Natural killer cell (primary cell): ENCODE data around the gene TAS2R46. TPM values are rescaled to one million over a fixed set of nuclear protein-coding genes. Genes with fewer than 3 reads are reported as not detected.
"Not testable (repeated sequence)": the region's sequence is repeated elsewhere in the genome, so short reads cannot be mapped to it uniquely, and the experiment has no call there.

Source experiments
- ATAC-seq, 3 donors: fragments of 150-1000 bp in 2 of 3; fragments of 200-7000 bp in 1 of 3; cut with Tn5 transposase; 1 replicate in 1 of 3; 2 replicates in 2 of 3; pipeline ENCODE4 v1.10.0; 2021; ENCODE audit warnings: mild to moderate bottlenecking in 2 of 3, moderate library complexity in 2 of 3
- DNase-seq, 2 donors: peaks; one replicate each; pipeline versions ENCODE4 v3.0.0 to v3.0.0-alpha.2; 2013 to 2021; ENCODE audit warnings: mixed read lengths in 1 of 2
- H3K27ac ChIP-seq: one replicate; pipeline ENCODE4 v1.5.1; 2013; ENCODE audit warnings: mild to moderate bottlenecking, low read length
- H3K27me3 ChIP-seq: one replicate; pipeline ENCODE4 v1.6.1; 2013; ENCODE audit warnings: low read length; ENCODE audit not compliant: control insufficient read depth, insufficient read depth
- H3K36me3 ChIP-seq: one replicate; pipeline ENCODE4 v1.6.1; 2013; ENCODE audit warnings: low read length; ENCODE audit not compliant: control insufficient read depth, insufficient read depth
- H3K4me1 ChIP-seq: one replicate; pipeline ENCODE4 v1.6.1; 2013; ENCODE audit warnings: low read length; ENCODE audit not compliant: control insufficient read depth, insufficient read depth
- H3K4me3 ChIP-seq: one replicate; pipeline ENCODE4 v1.5.1; 2013; ENCODE audit warnings: low read length
- H3K9me3 ChIP-seq: one replicate; pipeline ENCODE4 v1.6.1; 2013; ENCODE audit warnings: low read length; ENCODE audit not compliant: control insufficient read depth, insufficient read depth
- H3K27ac Mint-ChIP-seq, 2 donors: one replicate each; pipeline ENCODE4 v1.8.0; 2022; ENCODE audit warnings: mild to moderate bottlenecking in 2 of 2, mixed read lengths in 2 of 2, moderate library complexity in 1 of 2
- H3K27me3 Mint-ChIP-seq, 2 donors: one replicate each; pipeline ENCODE4 v1.8.0; 2022; ENCODE audit warnings: low read depth in 2 of 2, mixed read lengths in 2 of 2
- H3K36me3 Mint-ChIP-seq: one replicate; pipeline ENCODE4 v1.8.0; 2022; ENCODE audit warnings: mixed read lengths
- H3K4me1 Mint-ChIP-seq, 2 donors: one replicate each; pipeline ENCODE4 v1.8.0; 2022; ENCODE audit warnings: mixed read lengths in 2 of 2
- H3K4me3 Mint-ChIP-seq: one replicate; pipeline ENCODE4 v1.8.0; 2022; ENCODE audit warnings: mild to moderate bottlenecking, moderate library complexity, mixed read lengths
- H3K9me3 Mint-ChIP-seq, 2 donors: one replicate each; pipeline ENCODE4 v1.8.0; 2022; ENCODE audit warnings: mixed read lengths in 2 of 2
- CTCF ChIP-seq: fragments of 200-600 bp; IDR thresholded peaks from one replicate; pipeline ENCODE4 v1.8.0; 2022; ENCODE audit warnings: antibody characterized with exemption
- WGBS: methylation state at CpG from one replicate; pipeline ENCODE4 v1.1.7; 2013; ENCODE audit warnings: missing lambda C conversion rate; ENCODE audit not compliant: insufficient coverage; 5-methylcytosine and 5-hydroxymethylcytosine counted together
- intact Hi-C: fragments of 100-400 bp; cut with micrococcal nuclease; formaldehyde crosslinking; loops from one replicate; pipeline ENCODE4 v1.14.2; 2022
- total RNA-seq, 4 donors: library from RNA; stranded (reverse); fragments of 120-200 nt in 1 of 4; gene quantifications; one replicate each; pipeline versions ENCODE4 v1.2.3 to v1.2.4, GENCODE V29; 2013 to 2022

TAS2R46 gene
- total RNA-seq, 3 donors from 2014 or later (not counting 1 experiment from before 2014, with no cell fraction given) = 3.3 to 4.5 (median 4.4) TPM

- H3K27ac ChIP-seq, H3K9me3 Mint-ChIP-seq, H3K4me1 ChIP-seq, H3K4me3 Mint-ChIP-seq, H3K9me3 ChIP-seq, H3K27me3 Mint-ChIP-seq, H3K27me3 ChIP-seq, intact Hi-C loops, H3K27ac Mint-ChIP-seq, H3K36me3 ChIP-seq, H3K36me3 Mint-ChIP-seq, DNase-seq, ATAC-seq, H3K4me3 ChIP-seq: not testable (repeated sequence)
- WGBS = 100% methylated on average over 1 of the region's 2 CpGs
- H3K4me1 Mint-ChIP-seq = peaks cover 7 to 24% of the 10 kb centered on the region in 2 donors
Observed at GRCh38 chr12:11041366-11041765, 20.7 kb downstream of the TAS2R46 start.

- Mint-ChIP-seq H3K27ac (no peak overlapping the region), H3K36me3 (no peaks in the 10 kb centered on the region), H3K4me1 (peaks cover 7 to 24% of the 10 kb centered on the region in 2 donors), H3K9me3 (no peaks in the 10 kb centered on the region), H3K4me3 (no peak overlapping the region), H3K27me3 (no peaks in the 10 kb centered on the region)
- WGBS = no CpG with 5 or more reads among the region's 1 CpG
- Histone ChIP-seq H3K4me3 (no peak overlapping the region), H3K36me3 (no peaks in the 10 kb centered on the region), H3K27ac (no peak overlapping the region), H3K27me3 (no peaks in the 10 kb centered on the region), H3K4me1 (no peaks in the 10 kb centered on the region), H3K9me3 (no peaks in the 10 kb centered on the region)
- no peak for TF ChIP-seq CTCF
- no peak for DNase-seq
- no peak for ATAC-seq
- intact Hi-C loops = no loop called here
Observed at GRCh38 chr12:11040162-11040561, 21.9 kb downstream of the TAS2R46 start.

GRCh38 chr12:11039171-11039570 is 22.9 kb downstream of the TAS2R46 start:
- Mint-ChIP-seq H3K27me3 (no peaks in the 10 kb centered on the region), H3K27ac (no peak overlapping the region), H3K36me3 (no peaks in the 10 kb centered on the region), H3K4me3 (no peak overlapping the region), H3K9me3 (no peaks in the 10 kb centered on the region), H3K4me1 (peaks cover 7 to 21% of the 10 kb centered on the region in 2 donors)
- DNase-seq (no peak), ATAC-seq (no peak)
- no peaks in the 10 kb centered on the region for H3K36me3 ChIP-seq
- H3K4me3 ChIP-seq = no peak overlapping the region
- H3K27me3 ChIP-seq = no peaks in the 10 kb centered on the region
- no peaks in the 10 kb centered on the region for H3K4me1 ChIP-seq
- intact Hi-C loops = no loop called here
- no peak overlapping the region for H3K27ac ChIP-seq
- no peak for TF ChIP-seq CTCF
- no peaks in the 10 kb centered on the region for H3K9me3 ChIP-seq
- 94% methylated on average over 3 of the region's 3 CpGs for WGBS

GRCh38 chr12:11033959-11034358 is 28.1 kb downstream of the TAS2R46 start:
- H3K4me1 Mint-ChIP-seq, H3K27ac Mint-ChIP-seq, H3K4me3 Mint-ChIP-seq, H3K4me3 ChIP-seq, intact Hi-C loops, H3K36me3 ChIP-seq, H3K9me3 ChIP-seq, H3K9me3 Mint-ChIP-seq, H3K27ac ChIP-seq, DNase-seq, ATAC-seq, H3K4me1 ChIP-seq, H3K36me3 Mint-ChIP-seq, H3K27me3 Mint-ChIP-seq, H3K27me3 ChIP-seq: not testable (repeated sequence)
- WGBS = no CpG with 5 or more reads among the region's 3 CpGs

GRCh38 chr12:11031307-11031706 is 30.8 kb downstream of the TAS2R46 start, which contains the start of gene TAS2R31:
Gene TAS2R31, minus strand, starts transcription at chr12:11031407. Its CDS starts 72 bp downstream, at chr12:11031335.
- no peak for DNase-seq
- Mint-ChIP-seq H3K4me3 (no peak within 1 kb of the TSS), H3K27ac (no peak within 1 kb of the TSS), H3K36me3 (no peaks in the 10 kb centered on the region), H3K4me1 (peaks cover 6 to 9% of the 10 kb centered on the region in 2 donors), H3K9me3 (no peaks in the 10 kb centered on the region), H3K27me3 (no peaks in the 10 kb centered on the region)
- WGBS = 98% methylated on average over 6 of the region's 6 CpGs
- TF ChIP-seq CTCF = no peak
- Histone ChIP-seq H3K27ac (no peak within 1 kb of the TSS), H3K9me3 (no peaks in the 10 kb centered on the region), H3K4me3 (no peak within 1 kb of the TSS), H3K36me3 (peaks cover 4% of the 10 kb centered on the region), H3K4me1 (no peaks in the 10 kb centered on the region), H3K27me3 (no peaks in the 10 kb centered on the region)
- intact Hi-C loops = no loop called here
- ATAC-seq = no peak
